Sigmoid colon (tissue), 7 donors: ENCODE data around the gene SLC1A3. TPM values are rescaled to one million over a fixed set of nuclear protein-coding genes. Genes with fewer than 3 reads are reported as not detected.

Experiments
- DNase-seq: peaks from one replicate; pipeline ENCODE4 v3.0.0-alpha.2; 2019
- H3K27ac ChIP-seq, 4 donors: fragments of 200-600 bp; sonication (generic); one replicate each; pipeline ENCODE4 v1.5.1; 2016 to 2019; ENCODE audit warnings: mild to moderate bottlenecking in 1 of 4
- H3K27me3 ChIP-seq, 3 donors: fragments of 200-600 bp; sonication (generic); one replicate each; pipeline ENCODE4 v1.5.1; 2019; ENCODE audit warnings: mild to moderate bottlenecking in 1 of 3
- H3K36me3 ChIP-seq, 4 donors: fragments of 200-600 bp; sonication (generic); one replicate each; pipeline ENCODE4 v1.5.1; 2016 to 2019
- H3K4me1 ChIP-seq, 4 donors: fragments of 200-600 bp; sonication (generic); one replicate each; pipeline ENCODE4 v1.5.1; 2017 to 2019
- H3K4me3 ChIP-seq, 4 donors: fragments of 200-600 bp; sonication (generic); one replicate each; pipeline ENCODE4 v1.5.1; 2017 to 2019; ENCODE audit warnings: mild to moderate bottlenecking in 2 of 4, moderate library complexity in 1 of 4
- H3K9me3 ChIP-seq, 4 donors: fragments of 200-600 bp in 3 of 4; sonication (generic) in 3 of 4; one replicate each; pipeline versions ENCODE4 v1.5.1 to v1.6.1; 2013 to 2019
- EP300 ChIP-seq, 4 donors: sonication (generic); formaldehyde crosslinking; IDR thresholded peaks; one replicate each; pipeline ENCODE4 v1.6.1; 2017; ENCODE audit warnings: antibody characterized with exemption in 4 of 4
- POLR2A ChIP-seq, 2 donors: fragments of 450-650 bp; IDR thresholded peaks; one replicate each; pipeline ENCODE4 v1.6.1; 2016; ENCODE audit warnings: antibody characterized with exemption in 2 of 2, mild to moderate bottlenecking in 2 of 2, moderate library complexity in 2 of 2
- POLR2AphosphoS5 ChIP-seq, 4 donors: sonication (generic); formaldehyde crosslinking; IDR thresholded peaks; one replicate each; pipeline ENCODE4 v1.6.1; 2017; ENCODE audit warnings: antibody characterized with exemption in 4 of 4
- WGBS, 2 donors: extraction: QIAGEN DNeasy Blood & Tissue Kit; methylation state at CpG; one replicate each; pipeline ENCODE4 v1.1.7; 2013; 5-methylcytosine and 5-hydroxymethylcytosine counted together
- intact Hi-C: fragments of 100-400 bp; cut with DNase I; formaldehyde crosslinking; loops from one replicate; pipeline ENCODE4 v1.15.1; 2023
- polyA plus RNA-seq, 3 donors: library from polyadenylated mRNA; stranded (reverse); fragments of 200-250 nt; gene quantifications; one replicate each; pipeline ENCODE4 v1.2.3, GENCODE V29; 2013
- total RNA-seq, 4 donors: library from RNA; depleted of rRNA; stranded (reverse); fragments of >200 nt; gene quantifications; one replicate each; pipeline ENCODE4 v1.1.0, GENCODE V29; 2016
- TF ChIP-seq, protein P1 (sequence below), 4 experiments: fragments of 450-650 bp in 3 of 4; fragments of 200-600 bp in 1 of 4; IDR thresholded peaks; one replicate each; pipeline ENCODE4 v1.5.1; 2016 to 2019; ENCODE audit warnings: antibody characterized with exemption in 4 of 4, mild to moderate bottlenecking in 3 of 4, moderate library complexity in 2 of 4
- donor health status: healthy with polysubstance abuse.
- donor health status: Bipolar disorder and iron deficiency.
- donor health status: healthy.

SLC1A3 gene
- total and polyA plus RNA-seq, 7 donors: 1.8 to 23.6 (median 16.8) TPM

- H3K27me3 ChIP-seq: no peaks in the 10 kb centered on the region
- intact Hi-C loops: no loop called here
- no peak overlapping the region for H3K27ac ChIP-seq
- no peak overlapping the region for H3K4me3 ChIP-seq
- H3K4me1 ChIP-seq: no peaks in the 10 kb centered on the region
- TF ChIP-seq EP300 (IDR thresholded peaks at IDR 0.05) (no peak), POLR2A (IDR thresholded peaks at IDR 0.05) (no peak), POLR2AphosphoS5 (IDR thresholded peaks at IDR 0.05) (no peak)
- TF ChIP-seq, protein P1, sequence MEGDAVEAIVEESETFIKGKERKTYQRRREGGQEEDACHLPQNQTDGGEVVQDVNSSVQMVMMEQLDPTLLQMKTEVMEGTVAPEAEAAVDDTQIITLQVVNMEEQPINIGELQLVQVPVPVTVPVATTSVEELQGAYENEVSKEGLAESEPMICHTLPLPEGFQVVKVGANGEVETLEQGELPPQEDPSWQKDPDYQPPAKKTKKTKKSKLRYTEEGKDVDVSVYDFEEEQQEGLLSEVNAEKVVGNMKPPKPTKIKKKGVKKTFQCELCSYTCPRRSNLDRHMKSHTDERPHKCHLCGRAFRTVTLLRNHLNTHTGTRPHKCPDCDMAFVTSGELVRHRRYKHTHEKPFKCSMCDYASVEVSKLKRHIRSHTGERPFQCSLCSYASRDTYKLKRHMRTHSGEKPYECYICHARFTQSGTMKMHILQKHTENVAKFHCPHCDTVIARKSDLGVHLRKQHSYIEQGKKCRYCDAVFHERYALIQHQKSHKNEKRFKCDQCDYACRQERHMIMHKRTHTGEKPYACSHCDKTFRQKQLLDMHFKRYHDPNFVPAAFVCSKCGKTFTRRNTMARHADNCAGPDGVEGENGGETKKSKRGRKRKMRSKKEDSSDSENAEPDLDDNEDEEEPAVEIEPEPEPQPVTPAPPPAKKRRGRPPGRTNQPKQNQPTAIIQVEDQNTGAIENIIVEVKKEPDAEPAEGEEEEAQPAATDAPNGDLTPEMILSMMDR (IDR thresholded peaks at IDR 0.05): no peak
- no peak for DNase-seq
- no peaks in the 10 kb centered on the region for H3K36me3 ChIP-seq
- no peaks in the 10 kb centered on the region for H3K9me3 ChIP-seq
- WGBS, 2 donors: 37 to 69% methylated on average over 9 of the region's 9 CpGs
Measured at GRCh38 chr5:36651761-36652685, 45.6 kb downstream of the SLC1A3 start.

DNA sequence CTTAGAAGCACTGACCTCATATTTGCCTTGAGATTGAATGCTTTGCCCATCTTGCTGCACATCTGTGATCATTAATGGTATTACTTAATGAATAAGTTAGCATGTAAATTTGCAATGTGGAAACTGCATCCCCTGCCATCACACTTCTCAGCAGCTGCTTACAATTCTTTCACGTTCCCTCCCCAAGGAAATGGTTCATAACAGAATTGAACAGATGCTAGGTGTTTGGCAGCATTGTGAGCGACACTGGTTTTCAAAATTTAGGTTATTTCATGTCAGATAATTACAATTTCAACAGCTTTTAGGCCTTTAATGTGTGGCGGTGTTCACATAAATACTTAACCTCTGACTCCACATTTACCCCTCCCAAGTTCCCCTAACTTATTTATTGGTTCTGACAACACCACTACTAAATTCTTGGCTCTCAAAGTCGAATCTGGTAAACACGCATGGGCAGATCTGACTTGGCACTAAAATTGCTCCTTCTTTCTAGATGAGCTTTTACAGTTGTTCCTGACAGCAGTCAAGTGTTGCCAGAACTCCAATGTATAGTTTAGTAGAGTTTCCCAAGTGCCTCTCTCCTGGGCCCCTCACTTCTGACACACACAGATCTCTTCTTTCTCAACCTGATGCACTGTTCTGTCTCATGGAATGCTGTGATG lies 46.8 kb downstream of the SLC1A3 start:
- DNase-seq: no peak
- intact Hi-C loops: no loop called here
- Histone ChIP-seq H3K9me3 (no peaks in the 10 kb centered on the region), H3K27me3 (no peaks in the 10 kb centered on the region), H3K36me3 (no peaks in the 10 kb centered on the region), H3K27ac (no peak overlapping the region), H3K4me3 (no peak overlapping the region), H3K4me1 (peaks cover 0 to 9% (median 6%) of the 10 kb centered on the region in 4 donors)
- WGBS, 2 donors: 61 to 69% methylated on average over 5 of the region's 5 CpGs
- TF ChIP-seq POLR2AphosphoS5 (IDR thresholded peaks at IDR 0.05): no peak
- TF ChIP-seq, protein P1 (IDR thresholded peaks at IDR 0.05): no peak
- no peak for TF ChIP-seq EP300 (IDR thresholded peaks at IDR 0.05)
- no peak for TF ChIP-seq POLR2A (IDR thresholded peaks at IDR 0.05)

GRCh38 chr5:36654564-36654963 lies 48.2 kb downstream of the SLC1A3 start:
- Histone ChIP-seq H3K36me3 (no peaks in the 10 kb centered on the region), H3K4me1 (peaks cover 0 to 11% (median 7%) of the 10 kb centered on the region in 4 donors), H3K4me3 (no peak overlapping the region), H3K9me3 (no peaks in the 10 kb centered on the region), H3K27ac (no peak overlapping the region), H3K27me3 (no peaks in the 10 kb centered on the region)
- no peak for TF ChIP-seq POLR2AphosphoS5 (IDR thresholded peaks at IDR 0.05)
- TF ChIP-seq EP300 (IDR thresholded peaks at IDR 0.05): no peak
- TF ChIP-seq, protein P1 (IDR thresholded peaks at IDR 0.05): no peak
- no peak for TF ChIP-seq POLR2A (IDR thresholded peaks at IDR 0.05)
- 77 to 89% methylated on average over 3 of the region's 3 CpGs for WGBS, 2 donors
- intact Hi-C loops: no loop called here
- DNase-seq: no peak

DNA sequence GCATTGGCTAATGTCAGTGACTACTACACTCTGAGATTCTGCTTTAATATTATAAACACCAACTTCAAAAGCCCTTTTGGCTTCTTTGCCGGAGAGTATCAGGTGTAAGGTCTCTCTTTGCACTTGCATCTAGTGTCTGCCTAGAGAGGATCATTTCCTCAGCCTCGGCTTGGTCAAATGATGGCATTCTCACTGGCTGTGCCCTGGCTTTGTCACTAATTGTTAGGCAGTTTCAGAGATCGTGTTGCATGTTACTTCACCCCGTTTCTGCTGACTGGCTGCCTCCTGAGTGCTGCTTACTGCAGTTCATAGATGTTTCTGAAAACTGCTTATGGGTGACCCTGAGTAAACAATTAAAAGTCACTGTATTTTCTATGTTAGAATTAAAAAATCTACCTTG lies 48.8 kb downstream of the SLC1A3 start:
- WGBS, 2 donors: 53 to 57% methylated on average over 4 of the region's 4 CpGs
- H3K9me3 ChIP-seq: no peaks in the 10 kb centered on the region
- peak; percentile 66 for DNase-seq
- intact Hi-C loops: no loop called here
- H3K27ac ChIP-seq: no peak overlapping the region
- TF ChIP-seq POLR2AphosphoS5 (IDR thresholded peaks at IDR 0.05) (no peak), POLR2A (IDR thresholded peaks at IDR 0.05) (no peak), EP300 (IDR thresholded peaks at IDR 0.05) (no peak)
- TF ChIP-seq, protein P1 (IDR thresholded peaks at IDR 0.05): no peak
- H3K27me3 ChIP-seq: no peaks in the 10 kb centered on the region
- no peak overlapping the region for H3K4me3 ChIP-seq
- H3K4me1 ChIP-seq: peaks cover 0 to 11% (median 7%) of the 10 kb centered on the region in 4 donors
- no peaks in the 10 kb centered on the region for H3K36me3 ChIP-seq
